ENCODE data around the gene CCNQ. TPM values are rescaled to one million over a fixed set of nuclear protein-coding genes. Genes with fewer than 3 reads are reported as not detected.

CCNQ gene
- total and polyA plus RNA-seq, 4 donors, result 14.8 to 29.3 (median 24.2) TPM

- 75% methylated on average over 14 of the region's 16 CpGs for WGBS (ENCODE audit: insufficient coverage)
- H3K36me3 ChIP-seq (ENCODE audit: control insufficient read depth, insufficient read depth, low read length), result peaks cover 67% of the 10 kb centered on the region
- H3K4me1 ChIP-seq (ENCODE audit: control insufficient read depth, insufficient read depth, low read length), result peaks cover 5% of the 10 kb centered on the region
- no peaks in the 10 kb centered on the region for H3K9me3 ChIP-seq (ENCODE audit: control insufficient read depth, insufficient read depth, low read length)
- H3K4me3 ChIP-seq (ENCODE audit: low read depth, low read length), result no peak overlapping the region
- no peak for DNase-seq (ENCODE audit: low read depth in 4 of 6, low spot score in 6 of 6)
- no peaks in the 10 kb centered on the region for H3K27me3 ChIP-seq (ENCODE audit: control insufficient read depth, insufficient read depth, low read length)
- no peak overlapping the region for H3K27ac ChIP-seq (ENCODE audit: low read depth, low read length)
Measured at GRCh38 chrX:153549807-153550206, 49.1 kb downstream of the CCNQ start.

GRCh38 chrX:153549231-153549630 lies 49.7 kb downstream of the CCNQ start:
- no peak overlapping the region for H3K27ac ChIP-seq (ENCODE audit: low read depth, low read length)
- no peaks in the 10 kb centered on the region for H3K27me3 ChIP-seq (ENCODE audit: control insufficient read depth, insufficient read depth, low read length)
- no peak for DNase-seq (ENCODE audit: low read depth in 4 of 6, low spot score in 6 of 6)
- no peaks in the 10 kb centered on the region for H3K9me3 ChIP-seq (ENCODE audit: control insufficient read depth, insufficient read depth, low read length)
- no peak overlapping the region for H3K4me3 ChIP-seq (ENCODE audit: low read depth, low read length)
- peaks cover 68% of the 10 kb centered on the region for H3K36me3 ChIP-seq (ENCODE audit: control insufficient read depth, insufficient read depth, low read length)
- 88% methylated on average over 14 of the region's 17 CpGs for WGBS (ENCODE audit: insufficient coverage)
- no peaks in the 10 kb centered on the region for H3K4me1 ChIP-seq (ENCODE audit: control insufficient read depth, insufficient read depth, low read length)

- no peaks in the 10 kb centered on the region for H3K4me1 ChIP-seq (ENCODE audit: control insufficient read depth, insufficient read depth, low read length)
- no peaks in the 10 kb centered on the region for H3K9me3 ChIP-seq (ENCODE audit: control insufficient read depth, insufficient read depth, low read length)
- no peak overlapping the region for H3K4me3 ChIP-seq (ENCODE audit: low read depth, low read length)
- H3K27ac ChIP-seq (ENCODE audit: low read depth, low read length), result no peak overlapping the region
- 66% methylated on average over 7 of the region's 7 CpGs for WGBS (ENCODE audit: insufficient coverage)
- no peak for DNase-seq (ENCODE audit: low read depth in 4 of 6, low spot score in 6 of 6)
- H3K36me3 ChIP-seq (ENCODE audit: control insufficient read depth, insufficient read depth, low read length), result peaks cover 70% of the 10 kb centered on the region
- H3K27me3 ChIP-seq (ENCODE audit: control insufficient read depth, insufficient read depth, low read length), result no peaks in the 10 kb centered on the region
Measured at GRCh38 chrX:153547195-153547594, 51.7 kb downstream of the CCNQ start.

- no peaks in the 10 kb centered on the region for H3K9me3 ChIP-seq (ENCODE audit: control insufficient read depth, insufficient read depth, low read length)
- no peak for DNase-seq (ENCODE audit: low read depth in 4 of 6, low spot score in 6 of 6)
- H3K4me3 ChIP-seq (ENCODE audit: low read depth, low read length), result no peak overlapping the region
- WGBS (ENCODE audit: insufficient coverage), result 76% methylated on average over 11 of the region's 11 CpGs
- no peaks in the 10 kb centered on the region for H3K27me3 ChIP-seq (ENCODE audit: control insufficient read depth, insufficient read depth, low read length)
- H3K4me1 ChIP-seq (ENCODE audit: control insufficient read depth, insufficient read depth, low read length), result no peaks in the 10 kb centered on the region
- H3K36me3 ChIP-seq (ENCODE audit: control insufficient read depth, insufficient read depth, low read length), result peaks cover 73% of the 10 kb centered on the region
- H3K27ac ChIP-seq (ENCODE audit: low read depth, low read length), result no peak overlapping the region
Measured at GRCh38 chrX:153546386-153546785, 52.6 kb downstream of the CCNQ start.

GRCh38 chrX:153544727-153545126 lies 54.2 kb downstream of the CCNQ start:
- 61% methylated on average over 8 of the region's 8 CpGs for WGBS (ENCODE audit: insufficient coverage)
- H3K9me3 ChIP-seq (ENCODE audit: control insufficient read depth, insufficient read depth, low read length), result no peaks in the 10 kb centered on the region
- DNase-seq (ENCODE audit: low read depth in 4 of 6, low spot score in 6 of 6), result no peak

GRCh38 chrX:153539979-153540358 lies 59.0 kb downstream of the CCNQ start:
- WGBS (ENCODE audit: insufficient coverage), result 72% methylated on average over 9 of the region's 9 CpGs
- peaks cover 61% of the 10 kb centered on the region for H3K36me3 ChIP-seq (ENCODE audit: control insufficient read depth, insufficient read depth, low read length)
- no peaks in the 10 kb centered on the region for H3K27me3 ChIP-seq (ENCODE audit: control insufficient read depth, insufficient read depth, low read length)
- no peak overlapping the region for H3K4me3 ChIP-seq (ENCODE audit: low read depth, low read length)
- no peak for DNase-seq (ENCODE audit: low read depth in 4 of 6, low spot score in 6 of 6)
- peaks cover 29% of the 10 kb centered on the region for H3K4me1 ChIP-seq (ENCODE audit: control insufficient read depth, insufficient read depth, low read length)
- H3K9me3 ChIP-seq (ENCODE audit: control insufficient read depth, insufficient read depth, low read length), result no peaks in the 10 kb centered on the region
- H3K27ac ChIP-seq (ENCODE audit: low read depth, low read length), result no peak overlapping the region

More at GRCh38 chrX:153544727-153545126, 54.2 kb downstream of the CCNQ start:
- Histone ChIP-seq H3K36me3 (ENCODE audit: control insufficient read depth, insufficient read depth, low read length) (peaks cover 74% of the 10 kb centered on the region), H3K4me3 (ENCODE audit: low read depth, low read length) (no peak overlapping the region), H3K4me1 (ENCODE audit: control insufficient read depth, insufficient read depth, low read length) (no peaks in the 10 kb centered on the region), H3K27me3 (ENCODE audit: control insufficient read depth, insufficient read depth, low read length) (no peaks in the 10 kb centered on the region), H3K27ac (ENCODE audit: low read depth, low read length) (no peak overlapping the region)

GRCh38 chrX:153539171-153539978 lies 59.6 kb downstream of the CCNQ start:
- H3K27ac ChIP-seq (ENCODE audit: low read depth, low read length), result no peak overlapping the region
- H3K4me1 ChIP-seq (ENCODE audit: control insufficient read depth, insufficient read depth, low read length), result peaks cover 29% of the 10 kb centered on the region
- peaks cover 55% of the 10 kb centered on the region for H3K36me3 ChIP-seq (ENCODE audit: control insufficient read depth, insufficient read depth, low read length)
- DNase-seq (ENCODE audit: low read depth in 4 of 6, low spot score in 6 of 6), result peak in 2 of 6 donors; percentile 64 to 65
- H3K9me3 ChIP-seq (ENCODE audit: control insufficient read depth, insufficient read depth, low read length), result no peaks in the 10 kb centered on the region
- no peak overlapping the region for H3K4me3 ChIP-seq (ENCODE audit: low read depth, low read length)
- no peaks in the 10 kb centered on the region for H3K27me3 ChIP-seq (ENCODE audit: control insufficient read depth, insufficient read depth, low read length)
- 55% methylated on average over 31 of the region's 31 CpGs for WGBS (ENCODE audit: insufficient coverage)

- Histone ChIP-seq H3K9me3 (ENCODE audit: control insufficient read depth, insufficient read depth, low read length) (no peaks in the 10 kb centered on the region), H3K27me3 (ENCODE audit: control insufficient read depth, insufficient read depth, low read length) (no peaks in the 10 kb centered on the region), H3K4me3 (ENCODE audit: low read depth, low read length) (no peak overlapping the region), H3K27ac (ENCODE audit: low read depth, low read length) (no peak overlapping the region), H3K4me1 (ENCODE audit: control insufficient read depth, insufficient read depth, low read length) (peaks cover 29% of the 10 kb centered on the region), H3K36me3 (ENCODE audit: control insufficient read depth, insufficient read depth, low read length) (peaks cover 50% of the 10 kb centered on the region)
- DNase-seq (ENCODE audit: low read depth in 4 of 6, low spot score in 6 of 6), result no peak
- 72% methylated on average over 17 of the region's 17 CpGs for WGBS (ENCODE audit: insufficient coverage)
Measured at GRCh38 chrX:153538424-153538823, 60.5 kb downstream of the CCNQ start.

All from spinal cord (tissue), 10 donors.